ENCODE measurements around the gene TTC38.

TTC38 gene

DNA sequence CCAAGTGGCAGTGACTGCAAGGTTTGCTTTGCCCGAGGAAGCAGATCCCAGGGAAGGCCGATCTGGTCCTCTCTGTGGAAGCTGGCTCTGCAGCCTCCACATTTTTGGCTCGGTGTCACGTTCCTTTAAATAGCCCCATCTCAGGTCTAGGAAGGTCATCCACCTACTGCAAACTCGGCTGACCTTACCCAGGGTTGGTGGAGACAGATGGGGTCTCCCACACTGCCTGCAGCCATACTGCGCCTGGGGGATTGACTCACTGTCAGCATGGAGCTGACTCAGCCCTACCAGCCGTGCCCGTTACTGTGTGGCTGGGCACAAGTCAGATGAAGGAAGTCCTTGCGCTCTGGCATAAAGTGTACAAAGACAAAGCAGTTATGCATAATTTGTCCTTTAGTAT lies 34.6 kb upstream of the TTC38 start:
- no peak overlapping the region for H3K4me3 ChIP-seq (ENCODE audit: low read depth, low read length)
- no peaks in the 10 kb centered on the region for H3K9me3 ChIP-seq (ENCODE audit: control insufficient read depth, insufficient read depth, low read depth, low read length)
- no peak overlapping the region for H3K27ac ChIP-seq (ENCODE audit: extremely low read depth, low read depth, low read length)
- TF ChIP-seq ZNF449 (tag by site-specific recombination; IDR thresholded peaks at IDR 0.05) (peak; percentile 99), GLI2 (tag by site-specific recombination; IDR thresholded peaks at IDR 0.05; ENCODE audit: borderline replicate concordance, low read depth) (no peak)
- TF ChIP-seq, protein P1, sequence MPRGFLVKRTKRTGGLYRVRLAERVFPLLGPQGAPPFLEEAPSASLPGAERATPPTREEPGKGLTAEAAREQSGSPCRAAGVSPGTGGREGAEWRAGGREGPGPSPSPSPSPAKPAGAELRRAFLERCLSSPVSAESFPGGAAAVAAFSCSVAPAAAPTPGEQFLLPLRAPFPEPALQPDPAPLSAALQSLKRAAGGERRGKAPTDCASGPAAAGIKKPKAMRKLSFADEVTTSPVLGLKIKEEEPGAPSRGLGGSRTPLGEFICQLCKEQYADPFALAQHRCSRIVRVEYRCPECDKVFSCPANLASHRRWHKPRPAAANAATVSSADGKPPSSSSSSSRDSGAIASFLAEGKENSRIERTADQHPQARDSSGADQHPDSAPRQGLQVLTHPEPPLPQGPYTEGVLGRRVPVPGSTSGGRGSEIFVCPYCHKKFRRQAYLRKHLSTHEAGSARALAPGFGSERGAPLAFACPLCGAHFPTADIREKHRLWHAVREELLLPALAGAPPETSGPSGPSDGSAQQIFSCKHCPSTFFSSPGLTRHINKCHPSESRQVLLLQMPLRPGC (tag by site-specific recombination; IDR thresholded peaks at IDR 0.05) = no peak
- POLR2A ChIA-PET = no interaction called here
- peaks cover 3 to 10% of the 10 kb centered on the region in 2 experiments; a peak in 2 of 3 replicates for H3K36me3 ChIP-seq (ENCODE audit: control insufficient read depth in 2 of 2, insufficient read depth in 1 of 2, low read length in 2 of 2)
- peaks cover 5% of the 10 kb centered on the region; the same call in 1 of the 2 replicates for H3K4me1 ChIP-seq (ENCODE audit: control insufficient read depth, insufficient read depth, low read length)
- CTCF ChIA-PET = interaction anchor here (0.6 kb wide), 1 partner anchor 921 kb away, joined by 3 read pairs; no protein-coding TSS in a partner anchor

- ChIA-PET CTCF (interaction anchor here (0.8 to 1.5 kb wide), 3 partner anchors 9 to 118 kb away, joined by 3 to 5 read pairs (median 4); no protein-coding TSS in a partner anchor), POLR2A (no interaction called here)
- no peak overlapping the region for H3K4me3 ChIP-seq (ENCODE audit: low read depth, low read length)
- peaks cover 3 to 14% of the 10 kb centered on the region in 2 experiments; a peak in 2 of 3 replicates for H3K36me3 ChIP-seq (ENCODE audit: control insufficient read depth in 2 of 2, insufficient read depth in 1 of 2, low read length in 2 of 2)
- H3K4me1 ChIP-seq (ENCODE audit: control insufficient read depth, insufficient read depth, low read length) = peaks cover 5% of the 10 kb centered on the region; the same call in 1 of the 2 replicates
- no peaks in the 10 kb centered on the region for H3K9me3 ChIP-seq (ENCODE audit: control insufficient read depth, insufficient read depth, low read depth, low read length)
- no peak overlapping the region for H3K27ac ChIP-seq (ENCODE audit: extremely low read depth, low read depth, low read length)
- TF ChIP-seq ZNF585B (tag by site-specific recombination; IDR thresholded peaks at IDR 0.05) = no peak
- TF ChIP-seq ZSCAN16 (tag by site-specific recombination; IDR thresholded peaks at IDR 0.05) = no peak
- no peak for TF ChIP-seq ZNF639 (tag by site-specific recombination; IDR thresholded peaks at IDR 0.05)
- no peak for TF ChIP-seq ZNF521 (tag by site-specific recombination; IDR thresholded peaks at IDR 0.05)
- TF ChIP-seq EGR2 (tag by site-specific recombination; IDR thresholded peaks at IDR 0.05; ENCODE audit: low read depth) = no peak
- TF ChIP-seq ZSCAN18 (tag by site-specific recombination; IDR thresholded peaks at IDR 0.05) = no peak
- TF ChIP-seq IKZF3 (tag by site-specific recombination; IDR thresholded peaks at IDR 0.05) = no peak
- no peak for TF ChIP-seq PBX3 (CRISPR knock-in tag; IDR thresholded peaks at IDR 0.05)
- TF ChIP-seq ZNF202 (tag by site-specific recombination; IDR thresholded peaks at IDR 0.05; ENCODE audit: borderline replicate concordance) = no peak
- no peak for TF ChIP-seq ZNF211 (tag by site-specific recombination; IDR thresholded peaks at IDR 0.05; ENCODE audit: low read depth)
- TF ChIP-seq, protein P1 (tag by site-specific recombination; IDR thresholded peaks at IDR 0.05) = no peak
- TF ChIP-seq SETDB1 (IDR thresholded peaks at IDR 0.05; ENCODE audit: insufficient read length, low read length) = no peak
- no peak for TF ChIP-seq ZNF18 (tag by site-specific recombination; IDR thresholded peaks at IDR 0.05)
- no peak for TF ChIP-seq MEIS1 (CRISPR knock-in tag; IDR thresholded peaks at IDR 0.05; ENCODE audit: borderline replicate concordance)
- no peak for TF ChIP-seq ZNF623 (tag by site-specific recombination; IDR thresholded peaks at IDR 0.05)
- TF ChIP-seq ZNF148 (tag by site-specific recombination; IDR thresholded peaks at IDR 0.05; ENCODE audit: borderline replicate concordance) = no peak
- no peak for TF ChIP-seq SALL2 (tag by site-specific recombination; IDR thresholded peaks at IDR 0.05; ENCODE audit: borderline replicate concordance)
- no peak for TF ChIP-seq ZNF416 (tag by site-specific recombination; IDR thresholded peaks at IDR 0.05)
These were observed 32.8 kb upstream of the TTC38 start for GRCh38 chr22:46234969-46235368.
